HCT116 (cell line): ENCODE data around the gene CRLF1. TPM values are rescaled to one million over a fixed set of nuclear protein-coding genes. Genes with fewer than 3 reads are reported as not detected.
A peak's percentile ranks its signal among the peaks of the same experiment; 100 is the strongest.

Source experiments
- ATAC-seq: fragments of 200-7000 bp; cut with Tn5 transposase; 2 replicates; pipeline ENCODE4 v1.9.1; 2020; ENCODE audit warnings: mild to moderate bottlenecking, moderate library complexity
- BruUV-seq: library from RNA; stranded (reverse); fragments of 400-500 nt; replicated peaks from 2 replicates; lab custom pipeline; 2021; lab: Mats Ljungman, UMichigan
- CTCF ChIA-PET: fragments of 300-600 bp; sonication (Branson Sonifier 250); formaldehyde crosslinking; loops from one replicate; lab custom pipeline; 2021; ENCODE audit warnings: antibody characterized with exemption; lab: Charles Lee
- POLR2A ChIA-PET: fragments of 300-600, 350-600 bp; sonication (Branson Sonifier 250); formaldehyde crosslinking; loops from one replicate; lab custom pipeline; 2021; ENCODE audit warnings: antibody characterized with exemption; lab: Charles Lee
- RAD21 ChIA-PET, 2 experiments: fragments of 300-600 bp; sonication (Branson Sonifier 250); formaldehyde crosslinking; loops; one replicate each; lab custom pipeline; 2023; ENCODE audit warnings: low total read pairs in 2 of 2; ENCODE audit not compliant: uncharacterized antibody in 2 of 2, unreplicated experiment in 2 of 2, low non-redundant PET in 1 of 2; lab: Charles Lee
- DNase-seq: peaks from one replicate; pipeline ENCODE4 v3.0.0-alpha.2; 2010; ENCODE audit warnings: low read depth, low spot score
- H2AFZ ChIP-seq: fragments of 200-600 bp; shearing (Covaris generic), sonication (generic); 2 replicates; pipeline ENCODE4 v1.6.1; 2017; ENCODE audit warnings: low read depth, mixed run types, mixed read lengths, antibody characterized with exemption, low read length; ENCODE audit not compliant: poor library complexity, severe bottlenecking
- H3K27ac ChIP-seq: 2 replicates; pipeline ENCODE4 v1.5.1; 2012; ENCODE audit warnings: low read depth, low read length
- H3K27me3 ChIP-seq: fragments of 200-600 bp; sonication (generic); 2 replicates; pipeline ENCODE4 v1.6.1; 2016; ENCODE audit warnings: mixed run types, low read length, mixed read lengths; ENCODE audit not compliant: insufficient read depth
- H3K36me3 ChIP-seq, 2 experiments: fragments of 200-500 bp in 1 of 2; fragments of 200-600 bp in 1 of 2; sonication (Bioruptor generic) in 1 of 2; sonication (generic) in 1 of 2; 2 replicates each; pipeline versions ENCODE4 v1.5.1 to v1.6.1; 2014 to 2016; ENCODE audit warnings: low read length in 2 of 2, inconsistent platforms in 1 of 2, mixed read lengths in 1 of 2, mixed run types in 1 of 2; ENCODE audit not compliant: insufficient read depth in 2 of 2, control insufficient read depth in 1 of 2
- H3K4me1 ChIP-seq, 2 experiments: fragments of 200-600 bp in 1 of 2; sonication (generic) in 1 of 2; 2 replicates each; pipeline versions ENCODE4 v1.5.1 to v1.6.1; 2012 to 2017; ENCODE audit warnings: low read length in 2 of 2, inconsistent platforms in 1 of 2, mild to moderate bottlenecking in 1 of 2, mixed read lengths in 1 of 2, mixed run types in 1 of 2, moderate library complexity in 1 of 2; ENCODE audit not compliant: insufficient read depth in 2 of 2, control insufficient read depth in 1 of 2
- H3K4me2 ChIP-seq: fragments of 200-600 bp; sonication (generic); 2 replicates; pipeline ENCODE4 v1.6.1; 2017; ENCODE audit warnings: mixed run types, low read length, mixed read lengths
- H3K4me3 ChIP-seq, 2 experiments: fragments of 200-600 bp in 1 of 2; sonication (generic) in 1 of 2; replicated peaks in 1 of 2; 2 replicates each; pipeline ENCODE4 v1.5.1; 2011 to 2016; ENCODE audit warnings: low read length in 2 of 2, control low read depth in 1 of 2, low read depth in 1 of 2, mild to moderate bottlenecking in 1 of 2, mixed read lengths in 1 of 2, mixed run types in 1 of 2
- H3K79me2 ChIP-seq: fragments of 200-600 bp; sonication (generic); 2 replicates; pipeline ENCODE4 v1.6.1; 2017; ENCODE audit warnings: mild to moderate bottlenecking, mixed run types, low read length, moderate library complexity, mixed read lengths; ENCODE audit not compliant: insufficient read depth
- H3K9ac ChIP-seq: fragments of 200-600 bp; sonication (generic); 2 replicates; pipeline ENCODE4 v1.6.1; 2016; ENCODE audit warnings: low read length, mixed read lengths
- H3K9me2 ChIP-seq: fragments of 200-600 bp; sonication (generic), shearing (Covaris generic); 2 replicates; pipeline ENCODE4 v1.6.1; 2017; ENCODE audit warnings: mixed run types, mild to moderate bottlenecking, moderate library complexity; ENCODE audit not compliant: insufficient read depth
- H3K9me3 ChIP-seq, 2 experiments: fragments of 200-500 bp in 1 of 2; fragments of 200-600 bp in 1 of 2; sonication (Bioruptor generic) in 1 of 2; sonication (generic) in 1 of 2; 2 replicates each; pipeline ENCODE4 v1.6.1; 2014 to 2017; ENCODE audit warnings: low read length in 2 of 2, mixed read lengths in 2 of 2, inconsistent platforms in 1 of 2, low read depth in 1 of 2, mild to moderate bottlenecking in 1 of 2, mixed run types in 1 of 2, moderate library complexity in 1 of 2; ENCODE audit not compliant: control insufficient read depth in 1 of 2, insufficient read depth in 1 of 2
- H4K20me1 ChIP-seq: fragments of 200-600 bp; sonication (generic), shearing (Covaris generic); 2 replicates; pipeline ENCODE4 v1.6.1; 2017; ENCODE audit warnings: mixed run types, mild to moderate bottlenecking, moderate library complexity; ENCODE audit not compliant: insufficient read depth
- CBX3 ChIP-seq: IDR thresholded peaks from 2 replicates; pipeline ENCODE4 v1.6.1; 2012; ENCODE audit warnings: low read depth
- ELF1 ChIP-seq: IDR thresholded peaks from 2 replicates; pipeline ENCODE4 v1.6.1; 2012; ENCODE audit warnings: low read depth, borderline replicate concordance
- POLR2A ChIP-seq: IDR thresholded peaks from 2 replicates; pipeline ENCODE4 v1.7.0; 2011; ENCODE audit warnings: borderline replicate concordance; ENCODE audit not compliant: insufficient read depth, insufficient read length; ENCODE audit errors: extremely low read depth
- SIN3A ChIP-seq: IDR thresholded peaks from 2 replicates; pipeline ENCODE4 v1.6.1; 2012; ENCODE audit warnings: low read depth
- ZFX ChIP-seq: fragments of 450-650 bp; IDR thresholded peaks from 2 replicates; pipeline ENCODE4 v1.6.1; 2017
- intact Hi-C: fragments of 100-400 bp; cut with micrococcal nuclease; formaldehyde crosslinking; loops from 2 replicates; pipeline ENCODE4 v1.10.0; 2022
- total RNA-seq: library from RNA; stranded (reverse); gene quantifications from one replicate; pipeline ENCODE4 v1.2.1, GENCODE V29; 2021; ENCODE audit not compliant: unreplicated experiment
- TF ChIP-seq, protein P1 (sequence below), 3 experiments: fragments of 200-600 bp in 1 of 3; sonication (generic) in 1 of 3; IDR thresholded peaks in 2 of 3; conservative IDR thresholded peaks in 1 of 3; 2 replicates each; pipeline ENCODE4 v1.5.1; 2012 to 2017; ENCODE audit warnings: low read depth in 2 of 3, low read length in 2 of 3, antibody characterized with exemption in 1 of 3, borderline replicate concordance in 1 of 3, control low read depth in 1 of 3, mild to moderate bottlenecking in 1 of 3, mixed read lengths in 1 of 3, mixed run types in 1 of 3, moderate library complexity in 1 of 3; ENCODE audit not compliant: insufficient read depth in 1 of 3
- TF ChIP-seq, protein P2 (sequence below): IDR thresholded peaks from 2 replicates; pipeline ENCODE4 v1.6.1; 2011; ENCODE audit warnings: mild to moderate bottlenecking, low read length, moderate library complexity; ENCODE audit not compliant: insufficient replicate concordance; ENCODE audit errors: extremely low read depth

CRLF1 gene
- total RNA-seq, 1 experiment from 2014 or later, result 43.0 TPM

DNA sequence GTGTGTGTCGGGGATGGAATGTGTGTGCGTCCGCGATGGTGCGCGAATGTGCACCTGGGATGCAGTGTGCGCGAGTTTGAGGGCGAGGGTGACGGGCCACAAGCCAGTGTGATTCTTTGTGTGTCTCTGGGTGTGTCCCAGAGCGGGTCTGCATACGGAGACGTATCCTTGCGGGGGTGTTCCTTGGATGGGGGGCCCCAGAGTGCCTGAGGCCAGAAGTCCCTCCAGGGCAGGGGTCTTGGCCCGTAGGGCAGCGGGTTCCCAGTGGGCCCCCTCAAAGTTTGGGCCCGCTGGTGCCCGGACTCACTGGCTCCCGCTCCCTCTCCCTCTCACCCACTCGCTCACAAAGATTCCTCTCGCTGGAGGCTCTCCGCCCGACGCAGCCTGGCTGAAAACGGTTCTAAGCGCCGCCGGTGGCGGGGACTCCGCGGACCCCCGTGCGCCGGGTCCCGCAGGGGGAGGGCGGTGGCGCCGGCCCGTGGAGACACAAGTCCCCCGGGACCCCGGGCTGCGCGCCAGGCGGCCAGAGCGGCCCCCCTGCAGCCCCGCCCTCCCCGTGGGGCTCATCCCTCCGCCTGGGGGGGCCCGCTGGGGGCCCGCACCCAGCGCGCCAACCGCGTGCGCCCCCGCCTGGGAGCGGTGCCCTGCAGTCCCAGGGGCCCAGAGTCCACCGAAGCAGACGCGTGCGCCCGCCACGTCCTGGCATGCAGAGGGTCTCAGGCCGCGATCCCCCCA, 886 bp downstream of the CRLF1 start:
- no peaks in the 10 kb centered on the region for H4K20me1 ChIP-seq
- no peaks in the 10 kb centered on the region for H3K9me2 ChIP-seq
- H3K4me1 ChIP-seq, result peaks cover 22 to 27% of the 10 kb centered on the region in 2 experiments
- no peaks in the 10 kb centered on the region for H3K79me2 ChIP-seq
- peak overlapping the region; percentile 52; the same call in 1 of the 2 replicates for H3K27ac ChIP-seq
- POLR2A ChIA-PET, result no interaction called here
- H3K4me3 ChIP-seq, result peak overlapping the region; percentile 40 to 53
- no TSS peak for BruUV-seq
- intact Hi-C loops, result no loop called here
- TF ChIP-seq ELF1, result no peak
- TF ChIP-seq, protein P1, sequence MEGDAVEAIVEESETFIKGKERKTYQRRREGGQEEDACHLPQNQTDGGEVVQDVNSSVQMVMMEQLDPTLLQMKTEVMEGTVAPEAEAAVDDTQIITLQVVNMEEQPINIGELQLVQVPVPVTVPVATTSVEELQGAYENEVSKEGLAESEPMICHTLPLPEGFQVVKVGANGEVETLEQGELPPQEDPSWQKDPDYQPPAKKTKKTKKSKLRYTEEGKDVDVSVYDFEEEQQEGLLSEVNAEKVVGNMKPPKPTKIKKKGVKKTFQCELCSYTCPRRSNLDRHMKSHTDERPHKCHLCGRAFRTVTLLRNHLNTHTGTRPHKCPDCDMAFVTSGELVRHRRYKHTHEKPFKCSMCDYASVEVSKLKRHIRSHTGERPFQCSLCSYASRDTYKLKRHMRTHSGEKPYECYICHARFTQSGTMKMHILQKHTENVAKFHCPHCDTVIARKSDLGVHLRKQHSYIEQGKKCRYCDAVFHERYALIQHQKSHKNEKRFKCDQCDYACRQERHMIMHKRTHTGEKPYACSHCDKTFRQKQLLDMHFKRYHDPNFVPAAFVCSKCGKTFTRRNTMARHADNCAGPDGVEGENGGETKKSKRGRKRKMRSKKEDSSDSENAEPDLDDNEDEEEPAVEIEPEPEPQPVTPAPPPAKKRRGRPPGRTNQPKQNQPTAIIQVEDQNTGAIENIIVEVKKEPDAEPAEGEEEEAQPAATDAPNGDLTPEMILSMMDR (IDR thresholded peaks at IDR 0.05 in 2 of 3, conservative IDR thresholded peaks at IDR 0.05 in 1 of 3; ENCODE audit: borderline replicate concordance in 1 of 3, insufficient read depth in 1 of 3, low read depth in 2 of 3, low read length in 2 of 3), result no peak
- TF ChIP-seq, protein P2, sequence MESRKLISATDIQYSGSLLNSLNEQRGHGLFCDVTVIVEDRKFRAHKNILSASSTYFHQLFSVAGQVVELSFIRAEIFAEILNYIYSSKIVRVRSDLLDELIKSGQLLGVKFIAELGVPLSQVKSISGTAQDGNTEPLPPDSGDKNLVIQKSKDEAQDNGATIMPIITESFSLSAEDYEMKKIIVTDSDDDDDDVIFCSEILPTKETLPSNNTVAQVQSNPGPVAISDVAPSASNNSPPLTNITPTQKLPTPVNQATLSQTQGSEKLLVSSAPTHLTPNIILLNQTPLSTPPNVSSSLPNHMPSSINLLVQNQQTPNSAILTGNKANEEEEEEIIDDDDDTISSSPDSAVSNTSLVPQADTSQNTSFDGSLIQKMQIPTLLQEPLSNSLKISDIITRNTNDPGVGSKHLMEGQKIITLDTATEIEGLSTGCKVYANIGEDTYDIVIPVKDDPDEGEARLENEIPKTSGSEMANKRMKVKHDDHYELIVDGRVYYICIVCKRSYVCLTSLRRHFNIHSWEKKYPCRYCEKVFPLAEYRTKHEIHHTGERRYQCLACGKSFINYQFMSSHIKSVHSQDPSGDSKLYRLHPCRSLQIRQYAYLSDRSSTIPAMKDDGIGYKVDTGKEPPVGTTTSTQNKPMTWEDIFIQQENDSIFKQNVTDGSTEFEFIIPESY, result no peak
- TF ChIP-seq CBX3, result no peak
- TF ChIP-seq POLR2A, result no peak
- no peak for TF ChIP-seq ZFX
- TF ChIP-seq SIN3A, result no peak
- CTCF ChIA-PET, result no interaction called here
- no peaks in the 10 kb centered on the region for H3K36me3 ChIP-seq
- peaks cover 13% of the 10 kb centered on the region; the same call in 1 of the 2 replicates for H3K27me3 ChIP-seq
- H3K9me3 ChIP-seq, result no peaks in the 10 kb centered on the region
- no peak overlapping the region for H2AFZ ChIP-seq
- H3K4me2 ChIP-seq, result peak overlapping the region; percentile 73
- RAD21 ChIA-PET, result no interaction called here
- peak overlapping the region; percentile 51 for H3K9ac ChIP-seq
- ATAC-seq (peak; percentile 3; the same call in 1 of the 2 replicates), DNase-seq (no peak)
